Endodermal cell (in vitro differentiated cells): Measurements from ENCODE around the gene MBOAT1. TPM values are rescaled to one million over a fixed set of nuclear protein-coding genes. Genes with fewer than 3 reads are reported as not detected.

ENCODE experiments used
- DNase-seq: peaks from one replicate; pipeline ENCODE4 v3.0.0-alpha.2; 2017
- H3K27ac ChIP-seq: 2 replicates; pipeline ENCODE4 v1.5.1; 2013; ENCODE audit warnings: mild to moderate bottlenecking, low read depth, low read length, moderate library complexity
- H3K27me3 ChIP-seq: 2 replicates; pipeline ENCODE4 v1.6.1; 2013; ENCODE audit warnings: mild to moderate bottlenecking, low read length, moderate library complexity; ENCODE audit not compliant: insufficient read depth, control insufficient read depth, poor library complexity, severe bottlenecking
- H3K36me3 ChIP-seq: 2 replicates; pipeline ENCODE4 v1.7.0; 2013; ENCODE audit warnings: mild to moderate bottlenecking, low read length, moderate library complexity; ENCODE audit not compliant: control insufficient read depth, insufficient read depth
- H3K4me1 ChIP-seq: one replicate; pipeline ENCODE4 v1.7.0; 2013; ENCODE audit warnings: low read length; ENCODE audit not compliant: control insufficient read depth, insufficient read depth
- H3K4me3 ChIP-seq: 2 replicates; pipeline ENCODE4 v1.5.1; 2013; ENCODE audit warnings: mild to moderate bottlenecking, low read length, moderate library complexity
- H3K9ac ChIP-seq: 2 replicates; pipeline ENCODE4 v1.6.1; 2013; ENCODE audit warnings: mild to moderate bottlenecking, low read length, moderate library complexity; ENCODE audit not compliant: poor library complexity, severe bottlenecking; ENCODE audit errors: extremely low read depth
- H3K9me3 ChIP-seq: 2 replicates; pipeline ENCODE4 v1.6.1; 2013; ENCODE audit warnings: mild to moderate bottlenecking, low read length, moderate library complexity; ENCODE audit not compliant: control insufficient read depth
- H3K27ac Mint-ChIP-seq: 2 replicates; pipeline ENCODE4 v1.8.0; 2020; ENCODE audit warnings: mixed read lengths
- H3K27me3 Mint-ChIP-seq: 2 replicates; pipeline ENCODE4 v1.8.0; 2021; ENCODE audit warnings: mild to moderate bottlenecking, mixed read lengths; ENCODE audit not compliant: insufficient read depth
- H3K36me3 Mint-ChIP-seq: 2 replicates; pipeline ENCODE4 v1.8.0; 2020; ENCODE audit warnings: low read depth, mixed read lengths
- H3K4me1 Mint-ChIP-seq: 2 replicates; pipeline ENCODE4 v1.8.0; 2020; ENCODE audit warnings: mixed read lengths
- H3K4me3 Mint-ChIP-seq: 2 replicates; pipeline ENCODE4 v1.8.0; 2020; ENCODE audit warnings: mild to moderate bottlenecking, moderate library complexity, mixed read lengths
- H3K9me3 Mint-ChIP-seq: 2 replicates; pipeline ENCODE4 v1.8.0; 2020; ENCODE audit warnings: mild to moderate bottlenecking, mixed read lengths
- CTCF ChIP-seq: fragments of 200-600 bp; sonication (generic); conservative IDR thresholded peaks from 2 replicates; pipeline ENCODE4 v1.5.0; 2021; ENCODE audit warnings: antibody characterized with exemption, mild to moderate bottlenecking
- WGBS, 2 experiments: methylation state at CpG; one replicate each; pipeline versions ENCODE4 v1.1.5 to v1.1.7; 2013; ENCODE audit warnings: missing lambda C conversion rate in 2 of 2, mixed read lengths in 1 of 2; ENCODE audit not compliant: insufficient coverage in 1 of 2, insufficient read length in 1 of 2; 5-methylcytosine and 5-hydroxymethylcytosine counted together
- total RNA-seq, 2 donors: library from RNA; stranded (reverse); fragmentation: NEBNext Ultra II Directional in 1 of 2; extraction: Animal tissue kit (Norgen Biotek cat#: 25700) in 1 of 2; gene quantifications; 2 replicates in 1 of 2; 3 replicates in 1 of 2; pipeline ENCODE4 v1.2.1, GENCODE V29; 2021

Gene MBOAT1
- total RNA-seq, 2 donors from 2014 or later: 7.7 to 9.4 TPM

GRCh38 chr6:20159781-20160540 is 52.3 kb downstream of the MBOAT1 start:
- no peaks in the 10 kb centered on the region for H3K9me3 ChIP-seq
- Mint-ChIP-seq H3K27me3 (no peaks in the 10 kb centered on the region), H3K4me1 (peaks cover 10% of the 10 kb centered on the region), H3K27ac (no peak overlapping the region), H3K9me3 (peaks cover 1% of the 10 kb centered on the region), H3K4me3 (no peak overlapping the region), H3K36me3 (peaks cover 2% of the 10 kb centered on the region)
- no peak overlapping the region for H3K27ac ChIP-seq
- H3K4me1 ChIP-seq: no peaks in the 10 kb centered on the region
- TF ChIP-seq CTCF: no peak
- no peaks in the 10 kb centered on the region for H3K36me3 ChIP-seq
- no peak for DNase-seq
- WGBS, 2 experiments: 92 to 93% methylated on average over 5 of the region's 5 CpGs
- H3K4me3 ChIP-seq: no peak overlapping the region
- H3K9ac ChIP-seq: no peak overlapping the region
- H3K27me3 ChIP-seq: no peaks in the 10 kb centered on the region

- no peaks in the 10 kb centered on the region for H3K27me3 ChIP-seq
- H3K9me3 ChIP-seq: no peaks in the 10 kb centered on the region
- no peaks in the 10 kb centered on the region for H3K36me3 ChIP-seq
- H3K9ac ChIP-seq: no peak overlapping the region
- TF ChIP-seq CTCF: no peak
- WGBS, 2 experiments: 71 to 75% methylated on average over 4 of the region's 4 CpGs
- H3K36me3 Mint-ChIP-seq: peaks cover 2% of the 10 kb centered on the region
- H3K27ac ChIP-seq: no peak overlapping the region
- no peaks in the 10 kb centered on the region for H3K27me3 Mint-ChIP-seq
- H3K9me3 Mint-ChIP-seq: peaks cover 1% of the 10 kb centered on the region
- H3K27ac Mint-ChIP-seq: no peak overlapping the region
- peaks cover 10% of the 10 kb centered on the region for H3K4me1 Mint-ChIP-seq
- no peaks in the 10 kb centered on the region for H3K4me1 ChIP-seq
- no peak overlapping the region for H3K4me3 Mint-ChIP-seq
- no peak overlapping the region for H3K4me3 ChIP-seq
- no peak for DNase-seq
Measured at GRCh38 chr6:20159098-20159497, 53.2 kb downstream of the MBOAT1 start.

- no peak overlapping the region for H3K4me3 Mint-ChIP-seq
- H3K27ac ChIP-seq: no peak overlapping the region
Measured at GRCh38 chr6:20158676-20159075, 53.6 kb downstream of the MBOAT1 start.

More at GRCh38 chr6:20158676-20159075, 53.6 kb downstream of the MBOAT1 start:
- Histone ChIP-seq H3K4me3 (no peak overlapping the region), H3K27me3 (no peaks in the 10 kb centered on the region), H3K4me1 (peaks cover 1% of the 10 kb centered on the region), H3K9ac (no peak overlapping the region), H3K9me3 (no peaks in the 10 kb centered on the region), H3K36me3 (no peaks in the 10 kb centered on the region)
- Mint-ChIP-seq H3K27me3 (no peaks in the 10 kb centered on the region), H3K4me1 (peaks cover 11% of the 10 kb centered on the region), H3K9me3 (peaks cover 1% of the 10 kb centered on the region), H3K27ac (no peak overlapping the region), H3K36me3 (peaks cover 2% of the 10 kb centered on the region)
- no peak for TF ChIP-seq CTCF
- no peak for DNase-seq
- WGBS, 2 experiments: 80 to 89% methylated on average over 4 of the region's 4 CpGs
